Measurements from ENCODE around the gene LRCH3. TPM values are rescaled to one million over a fixed set of nuclear protein-coding genes. Genes with fewer than 3 reads are reported as not detected.

Gene LRCH3
- total and polyA plus RNA-seq, 9 of the 15 experiments (the other 6 are each of a cell fraction or from before 2014, with no cell fraction given), result 4.6 to 75.3 (median 30.3) TPM

DNA sequence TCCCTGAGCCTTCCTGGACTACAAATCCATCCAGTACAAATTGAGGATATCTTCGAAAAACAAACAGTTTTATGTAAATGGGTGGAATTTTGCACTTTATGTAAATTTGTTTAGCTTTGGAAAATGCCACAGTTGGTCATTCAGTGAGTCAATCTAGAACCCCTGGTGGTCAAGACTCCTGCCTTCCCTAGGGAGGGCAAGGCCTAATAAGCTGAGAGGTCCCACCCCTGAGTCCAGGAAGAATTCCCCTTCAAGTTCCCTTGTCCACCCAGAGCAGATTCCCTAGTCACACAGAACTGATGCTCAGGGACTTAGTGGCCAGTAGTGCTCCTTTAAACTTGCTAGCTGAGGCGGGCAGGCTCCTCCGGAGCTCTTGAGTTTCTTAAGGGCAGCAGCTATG lies 48.3 kb upstream of the LRCH3 start:
- H3K27ac ChIP-seq (ENCODE audit: extremely low read depth, low read depth, low read length), result no peak overlapping the region
- no peak overlapping the region for H3K4me2 ChIP-seq (ENCODE audit: insufficient read depth, low read length)
- intact Hi-C loops (cut with micrococcal nuclease) (no loop called here), in situ Hi-C loops (cut with MboI) (no loop called here)
- H3K4me1 ChIP-seq (replicated peaks in 1 of 2; ENCODE audit: control insufficient read depth in 2 of 2, insufficient read depth in 2 of 2, low read length in 2 of 2), result peaks cover 16 to 27% of the 10 kb centered on the region in 2 experiments
- no TSS peak for BruUV-seq (replicated peaks)
- no peaks in the 10 kb centered on the region for H3K36me3 ChIP-seq (ENCODE audit: control insufficient read depth, insufficient read depth, low read length)
- H3K4me3 ChIP-seq, result no peak overlapping the region
- no peak overlapping the region for H3K9ac ChIP-seq (ENCODE audit: insufficient read depth in 1 of 2, low read depth in 2 of 2, low read length in 2 of 2)
- no peaks in the 10 kb centered on the region for H3K9me1 ChIP-seq (ENCODE audit: control insufficient read depth, insufficient read depth, low read length)
- POLR2A ChIA-PET, result interaction anchor here (0.6 to 1.8 kb wide), 3 partner anchors 8 to 77 kb away, joined by 3 to 5 read pairs (median 4); no protein-coding TSS in a partner anchor
- no peaks in the 10 kb centered on the region for H4K20me1 ChIP-seq (replicated peaks; ENCODE audit: control insufficient read depth, insufficient read depth, low read length)
- FAIRE-seq, result no peak
- ATAC-seq, result no peak
- no peak for DNase-seq (ENCODE audit: extremely low read depth in 1 of 4, low spot score in 3 of 4)
- peaks cover 8% of the 10 kb centered on the region; the same call in 2 of the 3 replicates for H3K79me2 ChIP-seq (ENCODE audit: control insufficient read depth, insufficient read depth, low read length)
- WGBS (ENCODE audit: insufficient coverage, low coverage, missing lambda C conversion rate), result 72% methylated on average over 2 of the region's 3 CpGs
- CTCF ChIA-PET (ENCODE audit: low intra/inter-chr PET ratio), result no interaction called here
- peak overlapping the region; percentile 32 for H2AFZ ChIP-seq (ENCODE audit: low read depth, low read length)
- no peaks in the 10 kb centered on the region for H3K27me3 ChIP-seq (ENCODE audit: control insufficient read depth in 2 of 2, insufficient read depth in 2 of 2, low read length in 2 of 2)
- no peaks in the 10 kb centered on the region for H3K9me3 ChIP-seq (replicated peaks; ENCODE audit: control insufficient read depth, insufficient read depth, low read depth, low read length)
- TF ChIP-seq ZNF695 (CRISPR knock-in tag; IDR thresholded peaks at IDR 0.05) (no peak), ZNF347 (CRISPR knock-in tag; IDR thresholded peaks at IDR 0.05; ENCODE audit: low read depth) (no peak), RFX1 (IDR thresholded peaks at IDR 0.05) (no peak), ZBTB7A (IDR thresholded peaks at IDR 0.05; ENCODE audit: borderline replicate concordance, control insufficient read depth, low read depth, low read length) (no peak), E2F5 (CRISPR knock-in tag; IDR thresholded peaks at IDR 0.05) (no peak), ZNF583 (CRISPR knock-in tag; IDR thresholded peaks at IDR 0.05) (no peak), HBP1 (CRISPR knock-in tag; IDR thresholded peaks at IDR 0.05) (no peak), SMARCC2 (IDR thresholded peaks at IDR 0.05; ENCODE audit: low read depth) (no peak), SAFB (IDR thresholded peaks at IDR 0.05; ENCODE audit: borderline replicate concordance, low read depth, low read length) (no peak), USF2 (CRISPR knock-in tag; IDR thresholded peaks at IDR 0.05) (no peak), ETV1 (tag; conservative IDR thresholded peaks at IDR 0.05; ENCODE audit: low read depth) (no peak), RREB1 (CRISPR knock-in tag; IDR thresholded peaks at IDR 0.05) (no peak), HSF4 (CRISPR knock-in tag; IDR thresholded peaks at IDR 0.05; ENCODE audit: borderline replicate concordance) (no peak), CEBPG (CRISPR knock-in tag; IDR thresholded peaks at IDR 0.05) (no peak), CEBPG (tag; conservative IDR thresholded peaks at IDR 0.05 in 1 of 2, IDR thresholded peaks at IDR 0.05 in 1 of 2) (no peak)
